ENCODE measurements around the gene UAP1. TPM values are rescaled to one million over a fixed set of nuclear protein-coding genes. Genes with fewer than 3 reads are reported as not detected.

UAP1 gene
- total RNA-seq, 1 donor from 2014 or later = 30.4 TPM

DNA sequence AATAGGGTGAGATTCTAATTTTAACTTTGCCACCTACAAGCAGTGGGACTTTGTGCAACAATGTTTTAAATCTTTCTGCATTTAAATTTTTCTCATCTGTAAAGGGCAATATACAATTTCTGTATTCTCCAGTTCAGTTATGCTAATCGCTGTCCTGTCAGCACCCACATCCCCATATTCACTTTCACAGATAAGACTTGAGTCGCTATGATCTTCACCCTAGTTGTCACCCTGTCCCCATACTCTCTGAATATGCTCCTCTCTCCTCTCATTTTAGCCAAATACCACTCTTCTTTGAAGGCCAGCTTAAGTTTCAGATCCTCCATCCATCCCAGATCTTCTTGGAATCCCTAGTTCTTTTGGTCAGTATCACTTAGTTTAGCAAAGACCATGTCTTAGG lies 79.6 kb downstream of the UAP1 start:
- no peak overlapping the region for H3K4me3 Mint-ChIP-seq
- DNase-seq (ENCODE audit: low spot score in 2 of 2, unreplicated experiment in 2 of 2) = no peak
- no peaks in the 10 kb centered on the region for H3K9me3 Mint-ChIP-seq
- TF ChIP-seq, protein P1, sequence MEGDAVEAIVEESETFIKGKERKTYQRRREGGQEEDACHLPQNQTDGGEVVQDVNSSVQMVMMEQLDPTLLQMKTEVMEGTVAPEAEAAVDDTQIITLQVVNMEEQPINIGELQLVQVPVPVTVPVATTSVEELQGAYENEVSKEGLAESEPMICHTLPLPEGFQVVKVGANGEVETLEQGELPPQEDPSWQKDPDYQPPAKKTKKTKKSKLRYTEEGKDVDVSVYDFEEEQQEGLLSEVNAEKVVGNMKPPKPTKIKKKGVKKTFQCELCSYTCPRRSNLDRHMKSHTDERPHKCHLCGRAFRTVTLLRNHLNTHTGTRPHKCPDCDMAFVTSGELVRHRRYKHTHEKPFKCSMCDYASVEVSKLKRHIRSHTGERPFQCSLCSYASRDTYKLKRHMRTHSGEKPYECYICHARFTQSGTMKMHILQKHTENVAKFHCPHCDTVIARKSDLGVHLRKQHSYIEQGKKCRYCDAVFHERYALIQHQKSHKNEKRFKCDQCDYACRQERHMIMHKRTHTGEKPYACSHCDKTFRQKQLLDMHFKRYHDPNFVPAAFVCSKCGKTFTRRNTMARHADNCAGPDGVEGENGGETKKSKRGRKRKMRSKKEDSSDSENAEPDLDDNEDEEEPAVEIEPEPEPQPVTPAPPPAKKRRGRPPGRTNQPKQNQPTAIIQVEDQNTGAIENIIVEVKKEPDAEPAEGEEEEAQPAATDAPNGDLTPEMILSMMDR (IDR thresholded peaks at IDR 0.05; ENCODE audit: unreplicated experiment) = no peak
- no peak overlapping the region for H3K27ac Mint-ChIP-seq
- no peaks in the 10 kb centered on the region for H3K27me3 Mint-ChIP-seq (ENCODE audit: low read depth)
- peaks cover 1% of the 10 kb centered on the region for H3K36me3 Mint-ChIP-seq
- H3K4me1 Mint-ChIP-seq = peaks cover 6% of the 10 kb centered on the region

DNA sequence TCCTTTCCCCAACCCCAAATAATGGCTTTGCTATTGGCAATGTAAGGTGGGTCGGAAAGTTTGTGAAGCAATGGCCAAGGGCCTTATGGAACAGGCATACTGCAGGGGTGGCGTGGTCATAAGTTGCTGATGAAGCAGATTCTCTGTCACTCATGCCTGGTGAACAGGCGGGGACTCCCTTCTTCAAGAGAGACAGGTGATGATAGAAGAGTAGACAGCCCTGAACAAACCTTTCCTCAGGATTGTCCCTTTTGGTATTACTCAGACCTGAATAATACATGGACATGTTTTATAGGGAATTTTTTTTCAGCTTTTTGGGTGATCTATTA lies 83.4 kb downstream of the UAP1 start:
- Mint-ChIP-seq H3K36me3 (no peaks in the 10 kb centered on the region), H3K4me1 (peaks cover 16% of the 10 kb centered on the region), H3K4me3 (no peak overlapping the region), H3K9me3 (no peaks in the 10 kb centered on the region), H3K27me3 (ENCODE audit: low read depth) (no peaks in the 10 kb centered on the region), H3K27ac (no peak overlapping the region)
- no peak for DNase-seq (ENCODE audit: low spot score in 2 of 2, unreplicated experiment in 2 of 2)
- TF ChIP-seq, protein P1 (IDR thresholded peaks at IDR 0.05; ENCODE audit: unreplicated experiment) = no peak

DNA sequence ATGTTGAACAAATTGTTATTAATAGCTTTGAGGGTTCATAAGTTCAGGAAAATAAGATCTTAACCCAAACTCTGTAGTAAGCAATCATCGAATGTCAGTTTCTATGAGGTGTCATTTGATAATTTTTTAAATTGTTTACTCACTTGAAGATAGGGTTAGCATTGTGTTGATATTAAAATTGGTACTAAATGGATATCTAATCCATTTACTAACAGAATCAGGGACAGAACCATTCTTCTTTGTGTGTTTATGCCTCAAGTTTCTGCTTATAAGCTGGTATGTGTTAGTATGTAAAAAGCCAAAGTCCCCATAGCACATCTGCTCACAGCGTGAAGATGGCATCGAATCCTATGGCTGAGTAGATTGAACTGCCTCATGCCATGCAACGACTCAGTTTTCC lies 84.1 kb downstream of the UAP1 start:
- no peak for DNase-seq (ENCODE audit: low spot score in 2 of 2, unreplicated experiment in 2 of 2)
- H3K4me3 Mint-ChIP-seq = no peak overlapping the region
- H3K9me3 Mint-ChIP-seq = no peaks in the 10 kb centered on the region
- no peak overlapping the region for H3K27ac Mint-ChIP-seq
- TF ChIP-seq, protein P1 (IDR thresholded peaks at IDR 0.05; ENCODE audit: unreplicated experiment) = no peak
- H3K27me3 Mint-ChIP-seq (ENCODE audit: low read depth) = no peaks in the 10 kb centered on the region
- peaks cover 16% of the 10 kb centered on the region for H3K4me1 Mint-ChIP-seq
- no peaks in the 10 kb centered on the region for H3K36me3 Mint-ChIP-seq

DNA sequence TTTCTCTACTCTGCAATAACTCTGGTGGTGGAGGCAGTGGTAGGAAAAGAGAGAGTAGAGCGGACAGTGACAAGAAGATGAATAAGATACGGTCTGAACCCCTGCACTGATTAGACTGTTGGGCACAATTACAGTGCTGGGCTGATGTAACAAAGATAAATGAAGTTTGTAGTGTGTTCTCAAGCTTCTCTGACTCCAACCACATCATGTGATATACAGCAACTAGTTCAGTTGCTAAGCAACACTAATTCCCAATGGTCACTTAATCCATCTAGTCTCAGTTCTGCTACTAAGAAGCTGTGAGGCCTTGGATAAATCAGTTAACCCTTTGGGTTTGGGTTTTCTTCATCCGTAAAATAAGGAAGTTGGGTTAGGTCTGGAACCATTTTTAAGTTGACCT lies 88.1 kb downstream of the UAP1 start:
- DNase-seq (ENCODE audit: low spot score in 2 of 2, unreplicated experiment in 2 of 2) = no peak
- H3K27me3 Mint-ChIP-seq (ENCODE audit: low read depth) = no peaks in the 10 kb centered on the region
- H3K36me3 Mint-ChIP-seq = no peaks in the 10 kb centered on the region
- H3K4me1 Mint-ChIP-seq = peaks cover 16% of the 10 kb centered on the region
- TF ChIP-seq, protein P1 (IDR thresholded peaks at IDR 0.05; ENCODE audit: unreplicated experiment) = no peak
- no peaks in the 10 kb centered on the region for H3K9me3 Mint-ChIP-seq
- no peak overlapping the region for H3K4me3 Mint-ChIP-seq
- H3K27ac Mint-ChIP-seq = no peak overlapping the region

Other genes starting within 250 kb of the UAP1 start
- gene SPATA46, start 184.9 kb upstream of the UAP1 start, total RNA-seq = not detected in 3 replicates
- gene C1orf226, start 180.0 kb upstream of the UAP1 start, total RNA-seq = 3.9 to 5.1 TPM (median 4.3 TPM) in 3 replicates
- not detected in 3 replicates for gene SH2D1B, start 149.6 kb upstream of the UAP1 start, total RNA-seq
- 22.4 to 23.6 TPM (median 23.3 TPM) in 3 replicates for gene UHMK1, start 63.9 kb upstream of the UAP1 start, total RNA-seq
- 54.4 to 60.0 TPM (median 58.1 TPM) in 3 replicates for gene DDR2, start 70.7 kb downstream of the UAP1 start, total RNA-seq
- 14.7 to 19.7 TPM (median 17.3 TPM) in 3 replicates for gene HSD17B7, start 229.0 kb downstream of the UAP1 start, total RNA-seq